NCI-H2196 (cell line): ENCODE measurements around the gene ARID3A.

ENCODE experiments used
- DNase-seq: peaks from one replicate; lab custom pipeline; 2025; ENCODE audit not compliant: unreplicated experiment; lab: John Stamatoyannopoulos, UW

Gene ARID3A

DNA sequence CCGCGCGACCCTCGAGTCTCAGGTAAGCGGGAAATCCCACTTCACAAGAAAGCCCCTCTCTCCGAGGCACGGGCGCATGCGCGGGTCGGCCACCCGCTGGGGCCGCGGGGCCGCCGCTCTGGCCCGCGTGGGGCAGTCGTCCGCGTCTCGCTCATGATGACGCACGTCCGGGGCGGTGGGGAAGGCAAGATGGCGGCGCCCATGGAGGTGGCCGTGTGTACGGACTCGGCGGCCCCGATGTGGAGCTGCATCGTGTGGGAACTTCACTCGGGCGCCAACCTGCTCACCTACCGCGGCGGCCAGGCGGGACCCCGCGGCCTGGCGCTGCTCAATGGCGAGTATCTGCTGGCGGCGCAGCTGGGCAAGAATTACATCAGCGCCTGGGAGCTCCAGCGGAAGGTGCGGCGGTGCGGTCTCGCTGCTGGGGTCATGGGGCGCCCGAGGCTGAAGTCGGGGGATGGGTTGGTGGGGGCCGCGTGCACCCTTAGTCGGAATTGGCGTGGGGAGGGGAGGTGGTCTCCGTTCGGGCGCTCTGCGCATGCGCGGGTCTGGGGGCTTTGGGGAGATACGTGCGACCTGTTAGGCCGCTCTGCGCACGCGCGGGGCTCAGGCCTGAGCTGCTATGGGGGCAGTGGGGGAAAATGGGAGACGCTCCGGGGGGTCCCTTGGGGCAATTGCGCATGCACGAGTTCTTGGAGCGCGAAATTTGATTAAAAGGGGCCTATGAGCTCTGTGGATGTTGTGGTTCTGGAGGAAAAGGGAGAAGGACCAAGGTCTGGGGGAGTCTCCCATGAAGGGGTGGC lies 58.5 kb downstream of the ARID3A start, which contains the start of gene WDR18:
TSS of gene WDR18 (plus strand) at position 181 of the 803 bp plus-strand sequence. CDS start at position 190, 9 bp downstream.
- DNase-seq: peak; percentile 95

GRCh38 chr19:986083-986482 lies 60.2 kb downstream of the ARID3A start:
- DNase-seq: no peak

GRCh38 chr19:988081-988480 lies 62.2 kb downstream of the ARID3A start:
- no peak for DNase-seq

DNA sequence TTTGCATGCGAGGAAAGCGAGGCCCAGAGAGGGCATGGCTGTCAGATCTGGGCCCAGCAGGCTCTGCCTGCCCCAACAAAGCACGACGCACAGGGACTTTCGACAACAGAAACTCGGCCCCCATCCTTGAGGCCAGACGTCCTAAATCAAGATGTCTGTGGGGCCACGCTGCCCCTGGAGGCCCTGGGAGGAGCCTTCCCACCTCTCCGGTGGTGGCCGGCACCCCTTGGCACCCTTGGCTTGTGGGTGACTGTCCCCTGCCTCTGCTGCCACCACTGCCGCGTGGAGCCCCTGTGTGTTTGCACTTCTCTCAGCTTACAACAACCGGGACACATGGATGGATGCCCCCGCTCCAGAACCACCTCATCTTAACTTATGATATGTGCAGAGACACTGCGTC lies 62.7 kb downstream of the ARID3A start:
- DNase-seq: no peak

- no peak for DNase-seq
These were observed 63.7 kb downstream of the ARID3A start for GRCh38 chr19:989381-990081.

DNA sequence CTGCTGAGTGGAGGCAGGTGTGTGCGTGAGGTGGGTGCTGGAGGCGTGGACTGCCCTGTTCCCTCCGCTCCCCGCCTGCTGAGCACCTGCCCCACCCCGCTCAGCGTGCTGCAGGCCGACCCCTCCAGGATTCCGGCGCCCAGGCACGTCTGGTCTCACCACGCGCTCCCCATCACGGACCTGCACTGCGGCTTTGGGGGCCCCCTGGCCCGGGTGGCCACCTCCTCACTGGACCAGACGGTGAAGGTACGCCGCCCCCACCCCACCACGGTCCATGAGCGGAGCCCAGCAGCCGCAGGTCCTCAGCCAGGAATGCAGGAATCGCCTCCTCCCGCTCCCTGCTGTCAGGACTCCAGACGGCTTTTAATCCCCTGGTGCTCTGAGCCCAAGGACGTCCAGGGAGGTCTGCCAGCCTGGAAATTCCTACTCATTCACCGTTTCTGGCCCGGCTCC lies 64.3 kb downstream of the ARID3A start:
- no peak for DNase-seq

- no peak for DNase-seq
These were observed 64.9 kb downstream of the ARID3A start for GRCh38 chr19:990746-991145.

- DNase-seq: no peak
These were observed 65.5 kb downstream of the ARID3A start for GRCh38 chr19:991174-991931.

DNA sequence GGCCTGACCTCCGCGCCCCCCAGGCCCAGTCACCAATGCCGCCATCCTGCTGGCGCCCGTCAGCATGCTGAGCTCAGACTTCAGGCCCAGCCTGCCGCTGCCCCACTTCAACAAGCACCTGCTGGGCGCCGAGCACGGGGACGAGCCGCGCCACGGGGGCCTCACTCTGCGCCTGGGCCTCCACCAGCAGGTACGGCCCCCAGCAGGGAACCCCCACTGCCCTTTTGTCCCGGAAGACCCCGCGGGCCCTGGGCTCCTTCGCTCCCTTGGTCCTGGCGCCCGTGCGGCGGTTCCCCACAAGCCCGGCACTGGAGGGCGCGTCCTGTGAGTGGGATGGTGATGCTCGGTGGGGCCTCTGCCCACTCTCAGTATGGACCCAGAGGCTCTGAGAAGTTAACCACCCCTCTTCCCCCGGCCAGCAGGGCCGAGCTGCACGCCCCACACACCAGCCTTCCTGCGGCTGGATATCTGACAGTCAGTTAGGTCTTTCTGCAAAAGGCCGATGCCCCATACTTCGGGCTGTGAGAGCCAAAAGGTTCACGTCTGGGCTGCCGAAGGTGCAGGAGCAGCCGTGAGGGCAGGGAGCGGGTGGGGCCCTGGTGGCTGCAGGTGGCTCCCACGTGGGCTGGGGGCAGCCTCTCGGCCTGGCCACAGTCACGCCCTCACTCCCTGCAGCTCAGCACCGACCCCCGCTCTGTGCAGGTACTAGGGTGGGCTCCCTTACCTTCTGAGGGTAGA lies 66.3 kb downstream of the ARID3A start:
- no peak for DNase-seq

GRCh38 chr19:992670-993055 lies 66.8 kb downstream of the ARID3A start:
- no peak for DNase-seq

DNA sequence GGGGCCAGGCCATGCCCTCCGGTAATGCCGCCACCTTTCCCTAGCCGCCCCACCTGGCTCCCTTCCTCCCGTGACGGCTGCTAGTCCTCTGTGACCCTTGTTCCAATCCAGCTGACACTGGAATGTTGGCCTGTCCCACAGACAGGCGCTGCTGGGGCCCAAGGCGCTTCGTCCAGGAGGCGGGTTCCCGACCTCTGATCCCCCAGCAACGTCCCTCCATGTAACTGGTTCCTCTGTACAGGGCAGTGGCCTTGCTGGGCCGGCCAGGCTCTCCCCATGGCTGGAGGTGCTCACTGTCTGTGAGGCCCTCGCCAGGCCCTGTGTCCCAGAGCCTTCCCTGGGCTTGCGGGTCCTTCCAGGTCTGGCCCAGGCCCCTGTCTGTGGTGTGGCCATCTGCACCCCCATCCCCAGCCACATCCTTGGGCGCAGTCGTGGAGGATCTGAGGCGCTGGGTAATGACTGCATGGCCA lies 67.6 kb downstream of the ARID3A start:
- DNase-seq: no peak

- no peak for DNase-seq
These were observed 68.1 kb downstream of the ARID3A start for GRCh38 chr19:993831-994393.

- no peak for DNase-seq
These were observed 68.7 kb downstream of the ARID3A start for GRCh38 chr19:994516-994915.

- DNase-seq: peak; percentile 61
These were observed 69.4 kb downstream of the ARID3A start for GRCh38 chr19:995051-995827.

GRCh38 chr19:996051-996838 lies 70.4 kb downstream of the ARID3A start:
- DNase-seq: peak; percentile 64

DNA sequence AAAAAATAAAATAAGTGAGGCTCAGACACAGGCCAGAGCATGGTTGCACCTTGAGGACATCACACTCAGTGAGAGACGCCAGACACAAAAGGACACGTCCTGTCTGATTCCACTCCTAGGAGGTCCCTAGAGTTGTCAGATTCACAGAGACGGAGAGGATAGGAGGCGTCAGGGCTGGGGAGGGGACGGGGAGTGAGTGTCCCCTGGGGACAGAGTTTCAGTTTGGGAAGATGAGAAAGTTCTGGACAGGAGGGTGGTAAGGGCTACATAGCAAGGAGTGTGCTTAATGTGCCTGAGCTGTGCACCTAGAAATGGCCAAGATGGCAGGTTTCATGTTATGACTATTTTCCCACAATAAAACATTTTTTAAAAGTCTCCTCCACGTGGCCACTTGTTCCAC lies 72.2 kb downstream of the ARID3A start:
- DNase-seq: no peak

GRCh38 chr19:999379-999719 lies 73.5 kb downstream of the ARID3A start:
- DNase-seq: no peak

DNA sequence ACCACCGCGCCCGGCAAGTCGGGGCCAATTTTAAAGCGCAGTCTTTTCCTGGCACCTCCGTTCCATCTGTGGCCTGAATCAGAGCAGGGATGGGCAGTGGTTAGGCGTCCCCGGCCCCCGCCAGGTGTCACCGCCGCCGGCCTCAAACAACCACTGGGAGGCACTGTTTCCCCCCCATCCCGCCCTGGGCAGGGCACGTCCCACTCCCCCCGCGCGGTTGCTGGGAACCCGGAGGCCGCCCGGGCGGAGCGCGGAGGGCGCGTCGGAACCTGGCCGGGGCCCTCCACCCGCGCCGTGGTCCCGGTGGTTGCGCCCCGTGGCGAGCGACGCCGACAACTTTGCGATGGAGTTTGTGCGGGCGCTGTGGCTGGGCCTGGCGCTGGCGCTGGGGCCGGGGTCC lies 74.3 kb downstream of the ARID3A start, which contains the start of gene GRIN3B:
TSS of gene GRIN3B (plus strand) at position 325 of the 400 bp plus-strand sequence. CDS start at position 344, 19 bp downstream.
- peak; percentile 76 for DNase-seq
